GM12878 (cell line): ENCODE measurements around the gene NCAM1. TPM values are rescaled to one million over a fixed set of nuclear protein-coding genes. Genes with fewer than 3 reads are reported as not detected.

Source experiments
- ATAC-seq: fragments of 200-7000 bp; cut with Tn5 transposase; 3 replicates; pipeline ENCODE4 v1.9.1; 2020; ENCODE audit warnings: mild to moderate bottlenecking, moderate library complexity
- BruUV-seq: library from RNA; stranded (reverse); fragments of 400-500 nt; replicated peaks from 2 replicates; lab custom pipeline; 2021; lab: Mats Ljungman, UMichigan
- CTCF ChIA-PET: fragments of 300-600 bp; sonication (Branson Sonifier 250); formaldehyde crosslinking; extraction: SDS; loops from one replicate; lab custom pipeline; 2021; ENCODE audit warnings: inconsistent platforms; lab: Yijun Ruan, JAX
- POLR2A ChIA-PET: fragments of 350-600 bp; formaldehyde crosslinking; extraction: SDS; loops from one replicate; lab custom pipeline; 2021; ENCODE audit warnings: inconsistent platforms; lab: Charles Lee
- RAD21 ChIA-PET: fragments of 300-600 bp; sonication (Branson Sonifier 250); formaldehyde crosslinking; loops from one replicate; lab custom pipeline; 2023; ENCODE audit warnings: antibody characterized with exemption; ENCODE audit not compliant: unreplicated experiment; lab: Charles Lee
- SMC1A ChIA-PET: fragments of 300-600 bp; sonication (Branson Sonifier 250); formaldehyde crosslinking; loops from one replicate; lab custom pipeline; 2023; ENCODE audit not compliant: unreplicated experiment, uncharacterized antibody; lab: Charles Lee
- DNase-seq: peaks from one replicate; pipeline ENCODE4 v3.0.0-alpha.2; 2011; ENCODE audit warnings: low read depth, low spot score
- FAIRE-seq: peaks from 3 replicates; lab custom pipeline; 2011; peaks lifted over from hg19 to GRCh38; lab: Jason Lieb, UNC
- H2AFZ ChIP-seq: 2 replicates; pipeline ENCODE4 v1.6.0; 2011; ENCODE audit warnings: low read depth, low read length, control low read depth; ENCODE audit not compliant: control insufficient read depth
- H3K27ac ChIP-seq: 2 replicates; pipeline ENCODE4 v1.5.1; 2011; ENCODE audit warnings: control low read depth; ENCODE audit not compliant: control insufficient read depth, insufficient read depth
- H3K27me3 ChIP-seq, 2 experiments: replicated peaks in 1 of 2; 2 replicates each; pipeline versions ENCODE4 v1.6.0 to v1.6.1; 2011; ENCODE audit warnings: low read length in 1 of 2; ENCODE audit not compliant: control insufficient read depth in 2 of 2, insufficient read depth in 2 of 2
- H3K36me3 ChIP-seq, 2 experiments: 2 replicates each; pipeline ENCODE4 v1.5.1; 2011; ENCODE audit warnings: low read length in 1 of 2; ENCODE audit not compliant: control insufficient read depth in 2 of 2, insufficient read depth in 2 of 2
- H3K4me1 ChIP-seq: 2 replicates; pipeline ENCODE4 v1.6.1; 2011; ENCODE audit warnings: mild to moderate bottlenecking, low read length, moderate library complexity, mixed read lengths; ENCODE audit not compliant: control insufficient read depth, insufficient read depth
- H3K4me2 ChIP-seq: 2 replicates; pipeline ENCODE4 v1.6.0; 2011; ENCODE audit warnings: control low read depth; ENCODE audit not compliant: control insufficient read depth, insufficient read depth
- H3K4me3 ChIP-seq: fragments of 200-600 bp; sonication (generic); 2 replicates; pipeline ENCODE4 v1.5.1; 2016
- H3K79me2 ChIP-seq: 2 replicates; pipeline ENCODE4 v1.6.0; 2011; ENCODE audit warnings: low read length; ENCODE audit not compliant: control insufficient read depth, insufficient read depth
- H3K9ac ChIP-seq: 2 replicates; pipeline ENCODE4 v1.8.0; 2011; ENCODE audit warnings: low read length, control low read depth, mixed read lengths; ENCODE audit not compliant: control insufficient read depth, insufficient read depth
- H3K9me3 ChIP-seq: replicated peaks from 3 replicates; pipeline ENCODE4 v1.5.1; 2011; ENCODE audit warnings: mild to moderate bottlenecking, low read length; ENCODE audit not compliant: control insufficient read depth, insufficient read depth
- H4K20me1 ChIP-seq: 2 replicates; pipeline ENCODE4 v1.6.0; 2011; ENCODE audit not compliant: control insufficient read depth, insufficient read depth
- EGR1 ChIP-seq, 2 experiments: IDR thresholded peaks; 1 replicate in 1 of 2; 2 replicates in 1 of 2; pipeline ENCODE4 v1.6.1; 2011 to 2012; ENCODE audit warnings: low read depth in 2 of 2, low read length in 2 of 2, borderline replicate concordance in 1 of 2, mild to moderate bottlenecking in 1 of 2, moderate library complexity in 1 of 2
- FOS ChIP-seq: IDR thresholded peaks from 3 replicates; pipeline ENCODE4 v1.6.1; 2011; ENCODE audit warnings: borderline replicate concordance; ENCODE audit not compliant: insufficient read length; ENCODE audit errors: extremely low read depth
- HDAC2 ChIP-seq: fragments of 200-600 bp; sonication (generic); IDR thresholded peaks from 2 replicates; pipeline ENCODE4 v1.6.1; 2017
- KAT2A ChIP-seq: conservative IDR thresholded peaks from 2 replicates; pipeline ENCODE4 v1.6.1; 2011; ENCODE audit warnings: low read depth, low read length; ENCODE audit not compliant: control insufficient read depth
- MYB ChIP-seq: fragments of 150-350 bp; IDR thresholded peaks from 2 replicates; pipeline ENCODE4 v1.6.1; 2014; ENCODE audit warnings: mild to moderate bottlenecking, low read depth, low read length, borderline replicate concordance
- NBN ChIP-seq: fragments of 450-650 bp; IDR thresholded peaks from 2 replicates; pipeline ENCODE4 v1.6.1; 2016
- POLR2A ChIP-seq: IDR thresholded peaks from 2 replicates; pipeline ENCODE4 v1.6.1; 2011; ENCODE audit warnings: low read depth, mild to moderate bottlenecking, low read length
- RFX5 ChIP-seq: IDR thresholded peaks from 2 replicates; pipeline ENCODE4 v1.6.1; 2011; ENCODE audit warnings: low read depth, low read length, improper control_type of control experiment
- SRF ChIP-seq, 2 experiments: IDR thresholded peaks; 2 replicates each; pipeline ENCODE4 v1.6.1; 2011; ENCODE audit warnings: low read depth in 2 of 2, low read length in 2 of 2, mild to moderate bottlenecking in 1 of 2, moderate library complexity in 1 of 2
- SUPT20H ChIP-seq: IDR thresholded peaks from 2 replicates; pipeline ENCODE4 v1.6.1; 2011; ENCODE audit warnings: low read depth, mild to moderate bottlenecking, low read length, moderate library complexity, borderline replicate concordance; ENCODE audit not compliant: control insufficient read depth
- YBX1 ChIP-seq: fragments of 450-650 bp; IDR thresholded peaks from 2 replicates; pipeline ENCODE4 v1.6.1; 2016; ENCODE audit warnings: antibody characterized with exemption
- ZNF274 ChIP-seq: IDR thresholded peaks from one replicate; pipeline ENCODE4 v1.8.0; 2011; ENCODE audit not compliant: insufficient read length, insufficient read depth
- WGBS: methylation state at CpG from one replicate; pipeline ENCODE4 v1.1.6; 2016; ENCODE audit warnings: low lambda C conversion rate; ENCODE audit not compliant: insufficient replicate concordance, insufficient coverage; ENCODE audit errors: missing lambda C conversion rate; 5-methylcytosine and 5-hydroxymethylcytosine counted together
- in situ Hi-C: fragments of 300-500 bp; cut with MboI; formaldehyde crosslinking; loops from 9 replicates; pipeline ENCODE4 v1.14.3; 2018; ENCODE audit warnings: mixed read lengths
- intact Hi-C: fragments of 100-400 bp; cut with micrococcal nuclease; formaldehyde crosslinking; loops from one replicate; pipeline ENCODE4 v1.14.2; 2022; ENCODE audit not compliant: unreplicated experiment
- polyA plus RNA-seq, 11 experiments: library from polyadenylated mRNA; depleted of rRNA in 4 of 11; unstranded in 6 of 11; stranded (reverse) in 5 of 11; fragments of >200 nt; fragmentation: Nextera tagmentation in 4 of 11; fragmentation: Illumina TruSeq in 1 of 11; extraction: Ambion mirVana in 4 of 11; extraction: Trizol in 1 of 11; gene quantifications; 1 replicate in 1 of 11; 2 replicates in 10 of 11; pipeline versions ENCODE4 v1.2.1 to v1.2.3, GENCODE V29; 2011 to 2016; ENCODE audit warnings: inconsistent platforms in 2 of 11, missing spikeins in 2 of 11, low read depth in 1 of 11
- total RNA-seq, 4 experiments: library from RNA; depleted of rRNA in 3 of 4; stranded (reverse); fragments of >200 nt in 3 of 4; fragmentation: Illumina TruSeq in 1 of 4; extraction: Trizol in 1 of 4; gene quantifications; 2 replicates each; pipeline versions ENCODE4 v1.2.1 to v1.2.3, GENCODE V29; 2013 to 2021
- TF ChIP-seq, protein P1 (sequence below): fragments of 450-650 bp; IDR thresholded peaks from 2 replicates; pipeline ENCODE4 v1.6.1; 2017; ENCODE audit warnings: mild to moderate bottlenecking
- TF ChIP-seq, protein P2 (sequence below): IDR thresholded peaks from 2 replicates; pipeline ENCODE4 v1.6.1; 2011; ENCODE audit warnings: low read depth, low read length, improper control_type of control experiment, borderline replicate concordance
- TF ChIP-seq, protein P3 (sequence below): fragments of 450-650 bp; formaldehyde crosslinking; IDR thresholded peaks from 2 replicates; pipeline ENCODE4 v1.4.0; 2022; ENCODE audit warnings: mild to moderate bottlenecking, moderate library complexity
- TF ChIP-seq, protein P4 (sequence below): IDR thresholded peaks from 2 replicates; pipeline ENCODE4 v1.6.1; 2012; ENCODE audit warnings: low read depth, low read length, improper control_type of control experiment

The NCAM1 gene
- total and polyA plus RNA-seq, 10 of the 15 experiments (the other 5 are each of a cell fraction or from before 2014, with no cell fraction given), result 0.10 to 0.23 (median 0.11) TPM; not detected in 7

DNA sequence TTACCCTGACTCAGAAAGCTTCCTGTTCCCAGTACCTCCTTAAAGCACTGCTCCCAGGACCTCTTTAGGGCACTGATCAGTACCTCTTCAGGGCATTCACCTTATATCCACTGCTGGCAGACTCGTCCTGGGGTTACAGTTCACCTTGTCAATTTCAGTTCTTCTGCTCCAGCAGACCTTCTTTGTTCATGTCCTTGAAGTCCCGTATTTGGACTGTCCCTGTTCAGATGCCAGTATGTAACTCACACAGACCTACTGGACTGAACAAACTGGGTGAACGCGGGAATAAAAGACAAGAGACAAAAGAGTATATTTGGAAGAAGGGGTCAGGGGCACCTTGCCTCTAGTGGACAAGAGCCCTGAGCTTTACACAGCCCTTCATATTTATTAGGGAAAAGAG lies 31.8 kb upstream of the NCAM1 start:
- POLR2A ChIA-PET, result no interaction called here
- TF ChIP-seq EGR1 (IDR thresholded peaks at IDR 0.05; ENCODE audit: borderline replicate concordance in 1 of 2, low read depth in 2 of 2, low read length in 2 of 2), result no peak
- no peak for TF ChIP-seq NBN
- no peak for TF ChIP-seq RFX5
- TF ChIP-seq, protein P1, sequence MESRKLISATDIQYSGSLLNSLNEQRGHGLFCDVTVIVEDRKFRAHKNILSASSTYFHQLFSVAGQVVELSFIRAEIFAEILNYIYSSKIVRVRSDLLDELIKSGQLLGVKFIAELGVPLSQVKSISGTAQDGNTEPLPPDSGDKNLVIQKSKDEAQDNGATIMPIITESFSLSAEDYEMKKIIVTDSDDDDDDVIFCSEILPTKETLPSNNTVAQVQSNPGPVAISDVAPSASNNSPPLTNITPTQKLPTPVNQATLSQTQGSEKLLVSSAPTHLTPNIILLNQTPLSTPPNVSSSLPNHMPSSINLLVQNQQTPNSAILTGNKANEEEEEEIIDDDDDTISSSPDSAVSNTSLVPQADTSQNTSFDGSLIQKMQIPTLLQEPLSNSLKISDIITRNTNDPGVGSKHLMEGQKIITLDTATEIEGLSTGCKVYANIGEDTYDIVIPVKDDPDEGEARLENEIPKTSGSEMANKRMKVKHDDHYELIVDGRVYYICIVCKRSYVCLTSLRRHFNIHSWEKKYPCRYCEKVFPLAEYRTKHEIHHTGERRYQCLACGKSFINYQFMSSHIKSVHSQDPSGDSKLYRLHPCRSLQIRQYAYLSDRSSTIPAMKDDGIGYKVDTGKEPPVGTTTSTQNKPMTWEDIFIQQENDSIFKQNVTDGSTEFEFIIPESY, result no peak
- no peak for TF ChIP-seq KAT2A
- no peak for TF ChIP-seq MYB
- TF ChIP-seq, protein P2, sequence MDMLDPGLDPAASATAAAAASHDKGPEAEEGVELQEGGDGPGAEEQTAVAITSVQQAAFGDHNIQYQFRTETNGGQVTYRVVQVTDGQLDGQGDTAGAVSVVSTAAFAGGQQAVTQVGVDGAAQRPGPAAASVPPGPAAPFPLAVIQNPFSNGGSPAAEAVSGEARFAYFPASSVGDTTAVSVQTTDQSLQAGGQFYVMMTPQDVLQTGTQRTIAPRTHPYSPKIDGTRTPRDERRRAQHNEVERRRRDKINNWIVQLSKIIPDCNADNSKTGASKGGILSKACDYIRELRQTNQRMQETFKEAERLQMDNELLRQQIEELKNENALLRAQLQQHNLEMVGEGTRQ, result no peak
- TF ChIP-seq, protein P3, sequence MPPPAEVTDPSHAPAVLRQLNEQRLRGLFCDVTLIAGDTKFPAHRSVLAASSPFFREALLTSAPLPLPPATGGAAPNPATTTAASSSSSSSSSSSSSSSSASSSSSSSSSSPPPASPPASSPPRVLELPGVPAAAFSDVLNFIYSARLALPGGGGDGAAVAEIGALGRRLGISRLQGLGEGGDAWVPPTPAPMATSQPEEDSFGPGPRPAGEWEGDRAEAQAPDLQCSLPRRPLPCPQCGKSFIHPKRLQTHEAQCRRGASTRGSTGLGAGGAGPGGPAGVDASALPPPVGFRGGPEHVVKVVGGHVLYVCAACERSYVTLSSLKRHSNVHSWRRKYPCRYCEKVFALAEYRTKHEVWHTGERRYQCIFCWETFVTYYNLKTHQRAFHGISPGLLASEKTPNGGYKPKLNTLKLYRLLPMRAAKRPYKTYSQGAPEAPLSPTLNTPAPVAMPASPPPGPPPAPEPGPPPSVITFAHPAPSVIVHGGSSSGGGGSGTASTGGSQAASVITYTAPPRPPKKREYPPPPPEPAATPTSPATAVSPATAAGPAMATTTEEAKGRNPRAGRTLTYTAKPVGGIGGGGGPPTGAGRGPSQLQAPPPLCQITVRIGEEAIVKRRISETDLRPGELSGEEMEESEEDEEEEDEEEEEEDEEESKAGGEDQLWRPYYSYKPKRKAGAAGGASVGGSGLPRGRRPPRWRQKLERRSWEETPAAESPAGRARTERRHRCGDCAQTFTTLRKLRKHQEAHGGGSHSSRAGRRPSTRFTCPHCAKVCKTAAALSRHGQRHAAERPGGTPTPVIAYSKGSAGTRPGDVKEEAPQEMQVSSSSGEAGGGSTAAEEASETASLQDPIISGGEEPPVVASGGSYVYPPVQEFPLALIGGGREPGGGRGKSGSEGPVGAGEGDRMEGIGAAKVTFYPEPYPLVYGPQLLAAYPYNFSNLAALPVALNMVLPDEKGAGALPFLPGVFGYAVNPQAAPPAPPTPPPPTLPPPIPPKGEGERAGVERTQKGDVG (CRISPR knock-in tag), result no peak
- no peak for TF ChIP-seq SRF (IDR thresholded peaks at IDR 0.05; ENCODE audit: low read depth in 2 of 2, low read length in 2 of 2)
- no peak for TF ChIP-seq POLR2A
- TF ChIP-seq HDAC2, result no peak
- no peak for TF ChIP-seq YBX1
- TF ChIP-seq, protein P4, sequence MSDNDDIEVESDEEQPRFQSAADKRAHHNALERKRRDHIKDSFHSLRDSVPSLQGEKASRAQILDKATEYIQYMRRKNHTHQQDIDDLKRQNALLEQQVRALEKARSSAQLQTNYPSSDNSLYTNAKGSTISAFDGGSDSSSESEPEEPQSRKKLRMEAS, result no peak
- TF ChIP-seq SUPT20H, result no peak
- no peak for TF ChIP-seq ZNF274
- TF ChIP-seq FOS, result no peak

More for the DNA sequence above, 31.8 kb upstream of the NCAM1 start:
- Histone ChIP-seq H4K20me1 (no peaks in the 10 kb centered on the region), H3K79me2 (no peaks in the 10 kb centered on the region), H3K9me3 (no peaks in the 10 kb centered on the region), H3K4me3 (no peak overlapping the region), H3K36me3 (no peaks in the 10 kb centered on the region), H2AFZ (no peak overlapping the region), H3K27me3 (no peaks in the 10 kb centered on the region; a peak in 1 of 4 replicates), H3K27ac (no peak overlapping the region), H3K4me2 (no peak overlapping the region), H3K9ac (no peak overlapping the region), H3K4me1 (no peaks in the 10 kb centered on the region)
- DNase-seq, result no peak
- in situ Hi-C loops, result no loop called here
- BruUV-seq, result no TSS peak
- ChIA-PET CTCF (no interaction called here), SMC1A (interaction anchor here (0.9 kb wide), 1 partner anchor 649 kb away, joined by 3 read pairs; no protein-coding TSS in a partner anchor), RAD21 (no interaction called here)
- no peak for FAIRE-seq
- 52% methylated on average over 4 of the region's 4 CpGs for WGBS
- intact Hi-C loops, result no loop called here
- ATAC-seq, result no peak
